SK-N-SH treated with all-trans-retinoic acid at 6 μM for 48 hours (cell line): Measurements from ENCODE around the gene FAM163A.

Experiments
- ATAC-seq: fragments of 200-7000 bp; cut with Tn5 transposase; 3 replicates; pipeline ENCODE4 v1.9.1; 2020; ENCODE audit warnings: mild to moderate bottlenecking, moderate library complexity
- BACH2 ChIP-seq: fragments of 250-450 bp; sonication (Bioruptor Pico); IDR thresholded peaks from 2 replicates; pipeline ENCODE4 v1.9.0; 2021; ENCODE audit warnings: mild to moderate bottlenecking, borderline replicate concordance
- CSDC2 ChIP-seq: fragments of 250-450 bp; sonication (Bioruptor Pico); IDR thresholded peaks from 2 replicates; pipeline ENCODE4 v1.5.0; 2020; ENCODE audit warnings: mild to moderate bottlenecking, moderate library complexity
- CSRNP3 ChIP-seq: fragments of 250-450 bp; sonication (Bioruptor Pico); IDR thresholded peaks from 2 replicates; pipeline ENCODE4 v1.5.1; 2021; ENCODE audit warnings: mild to moderate bottlenecking, moderate library complexity
- ESRRG ChIP-seq: fragments of 250-450 bp; sonication (Bioruptor Pico); IDR thresholded peaks from 2 replicates; pipeline ENCODE4 v1.6.1; 2021; ENCODE audit warnings: mild to moderate bottlenecking
- GLIS3 ChIP-seq: fragments of 250-450 bp; sonication (Bioruptor Pico); IDR thresholded peaks from 2 replicates; pipeline ENCODE4 v1.5.0; 2020; ENCODE audit warnings: mild to moderate bottlenecking, moderate library complexity
- ISL1 ChIP-seq: fragments of 250-450 bp; sonication (Bioruptor Pico); IDR thresholded peaks from 2 replicates; pipeline ENCODE4 v2.1.2; 2022; ENCODE audit warnings: mild to moderate bottlenecking, moderate library complexity
- OSR1 ChIP-seq: fragments of 250-450 bp; sonication (Bioruptor Pico); IDR thresholded peaks from 2 replicates; pipeline ENCODE4 v1.8.0; 2022; ENCODE audit warnings: moderate library complexity, mild to moderate bottlenecking, inconsistent platforms
- PATZ1 ChIP-seq: fragments of 250-450 bp; sonication (Bioruptor Pico); IDR thresholded peaks from 2 replicates; pipeline ENCODE4 v1.8.0; 2020; ENCODE audit warnings: mild to moderate bottlenecking, moderate library complexity, borderline replicate concordance
- POU6F1 ChIP-seq: fragments of 250-450 bp; sonication (Bioruptor Pico); IDR thresholded peaks from 2 replicates; pipeline ENCODE4 v1.8.0; 2021; ENCODE audit warnings: low read depth, mild to moderate bottlenecking, moderate library complexity, borderline replicate concordance
- PPARA ChIP-seq: fragments of 250-450 bp; sonication (Bioruptor Pico); IDR thresholded peaks from 2 replicates; pipeline ENCODE4 v1.5.0; 2020; ENCODE audit warnings: mild to moderate bottlenecking, borderline replicate concordance
- SNAI2 ChIP-seq: fragments of 250-450 bp; sonication (Bioruptor Pico); IDR thresholded peaks from 2 replicates; pipeline ENCODE4 v1.5.0; 2020; ENCODE audit warnings: mild to moderate bottlenecking, moderate library complexity
- TCF4 ChIP-seq: fragments of 250-450 bp; sonication (Bioruptor Pico); IDR thresholded peaks from 2 replicates; pipeline ENCODE4 v1.8.0; 2021; ENCODE audit warnings: mild to moderate bottlenecking, moderate library complexity, borderline replicate concordance
- TOX ChIP-seq: fragments of 250-450 bp; sonication (Bioruptor Pico); IDR thresholded peaks from 2 replicates; pipeline ENCODE4 v1.8.0; 2021; ENCODE audit warnings: mild to moderate bottlenecking, moderate library complexity, borderline replicate concordance
- TSHZ2 ChIP-seq: fragments of 250-450 bp; sonication (Bioruptor Pico); IDR thresholded peaks from 2 replicates; pipeline ENCODE4 v1.5.0; 2020; ENCODE audit warnings: mild to moderate bottlenecking, moderate library complexity
- ZC3H10 ChIP-seq: fragments of 250-450 bp; sonication (Bioruptor Pico); IDR thresholded peaks from 2 replicates; pipeline ENCODE4 v1.5.1; 2021; ENCODE audit warnings: mild to moderate bottlenecking, moderate library complexity
- ZFP3 ChIP-seq: fragments of 250-450 bp; sonication (Bioruptor Pico); IDR thresholded peaks from 2 replicates; pipeline ENCODE4 v1.5.0; 2020; ENCODE audit warnings: mild to moderate bottlenecking, moderate library complexity
- ZFP30 ChIP-seq: fragments of 450-650 bp; formaldehyde crosslinking; IDR thresholded peaks from 2 replicates; pipeline ENCODE4 v1.5.0; 2022; ENCODE audit warnings: mild to moderate bottlenecking, moderate library complexity
- ZNF565 ChIP-seq: fragments of 450-650 bp; formaldehyde crosslinking; conservative IDR thresholded peaks from 2 replicates; pipeline ENCODE4 v1.5.0; 2020; ENCODE audit warnings: low read depth, mild to moderate bottlenecking, moderate library complexity
- ZNF70 ChIP-seq: fragments of 450-650 bp; formaldehyde crosslinking; IDR thresholded peaks from 2 replicates; pipeline ENCODE4 v1.5.0; 2020; ENCODE audit warnings: mild to moderate bottlenecking, moderate library complexity
- ZNF8 ChIP-seq: fragments of 450-650 bp; formaldehyde crosslinking; IDR thresholded peaks from 2 replicates; pipeline ENCODE4 v1.5.0; 2020; ENCODE audit warnings: mild to moderate bottlenecking, moderate library complexity

The FAM163A gene

GRCh38 chr1:179800481-179800880 is 57.4 kb downstream of the FAM163A start (continued):
- TF ChIP-seq PATZ1 (CRISPR knock-in tag): no peak
- TF ChIP-seq, all 23 proteins: peak for 0

- TF ChIP-seq POU6F1 (no peak), PPARA (CRISPR knock-in tag) (no peak), BACH2 (no peak), ZNF565 (CRISPR knock-in tag) (no peak), GLIS3 (CRISPR knock-in tag) (no peak), OSR1 (CRISPR knock-in tag) (no peak), ISL1 (CRISPR knock-in tag) (no peak), TCF4 (CRISPR knock-in tag) (no peak), ZFP3 (CRISPR knock-in tag) (no peak), ZFP30 (CRISPR knock-in tag) (no peak), CSDC2 (no peak), TSHZ2 (CRISPR knock-in tag) (no peak), TOX (CRISPR knock-in tag) (no peak), PATZ1 (CRISPR knock-in tag) (no peak), CSRNP3 (CRISPR knock-in tag) (no peak)
- no peak for ATAC-seq
Measured at GRCh38 chr1:179803104-179803503, 60.0 kb downstream of the FAM163A start.

GRCh38 chr1:179803918-179804317 is 60.8 kb downstream of the FAM163A start:
- ATAC-seq: no peak
- TF ChIP-seq ZC3H10 (CRISPR knock-in tag) (no peak), ISL1 (CRISPR knock-in tag) (no peak), ESRRG (CRISPR knock-in tag) (no peak), PATZ1 (CRISPR knock-in tag) (no peak), CSDC2 (no peak), PPARA (CRISPR knock-in tag) (no peak), OSR1 (CRISPR knock-in tag) (no peak), POU6F1 (no peak), ZNF70 (CRISPR knock-in tag) (no peak), CSRNP3 (CRISPR knock-in tag) (no peak), ZNF565 (CRISPR knock-in tag) (no peak), ZNF8 (CRISPR knock-in tag) (no peak), SNAI2 (CRISPR knock-in tag) (no peak)
